ENCODE data around the gene MRPL41. TPM values are rescaled to one million over a fixed set of nuclear protein-coding genes. Genes with fewer than 3 reads are reported as not detected.
A peak's percentile ranks its signal among the peaks of the same experiment; 100 is the strongest.

MRPL41 gene
- total and polyA plus RNA-seq, 2 of the 13 experiments (the other 11 are each of a cell fraction or from before 2014, with no cell fraction given): 20.9 to 54.0 TPM

GRCh38 chr9:137534256-137535119 lies 17.2 kb upstream of the MRPL41 start (continued):
- TF ChIP-seq ZNF646 (CRISPR knock-in tag; IDR thresholded peaks at IDR 0.05): no peak

GRCh38 chr9:137535120-137535428 lies 16.6 kb upstream of the MRPL41 start:
- BruUV-seq (replicated peaks): no TSS peak
- H3K4me2 ChIP-seq (ENCODE audit: low read depth, low read length): peak overlapping the region; percentile 72
- peak; percentile 75; the same call in 1 of the 2 replicates for TF ChIP-seq TFAP4 (IDR thresholded peaks at IDR 0.05; ENCODE audit: borderline replicate concordance, low read depth)
- 0 out of 2 replicates have a peak, but pooled peaks have one; percentile 9 for TF ChIP-seq DMAP1 (CRISPR knock-in tag; IDR thresholded peaks at IDR 0.05)
- no peak for TF ChIP-seq USF2 (IDR thresholded peaks at IDR 0.05; ENCODE audit: low read depth, low read length)
- TF ChIP-seq USF2 (CRISPR knock-in tag; IDR thresholded peaks at IDR 0.05; ENCODE audit: borderline replicate concordance): peak; percentile 60; the same call in 1 of the 2 replicates
- no peak for TF ChIP-seq PPARG (CRISPR knock-in tag; conservative IDR thresholded peaks at IDR 0.05)
- peak; percentile 5; the same call in 1 of the 2 replicates for TF ChIP-seq ARID5B (CRISPR knock-in tag; IDR thresholded peaks at IDR 0.05)
- no peak for TF ChIP-seq ZNF577 (CRISPR knock-in tag; IDR thresholded peaks at IDR 0.05; ENCODE audit: borderline replicate concordance, low read depth)

More at GRCh38 chr9:137535120-137535428, 16.6 kb upstream of the MRPL41 start:
- FAIRE-seq (no peak), ATAC-seq (no peak), DNase-seq (ENCODE audit: low spot score) (no peak)
- in situ Hi-C loops (cut with HindIII; ENCODE audit: extremely low pct_ligation_motif_present, low pct_unique_long_range_greater_than_20kb): no loop called here
- POLR2A ChIA-PET: interaction anchor here (0.6 to 0.7 kb wide), 2 partner anchors 17 to 43 kb away, joined by 3 to 4 read pairs; partner anchors contain the start of gene MRPL41
- Histone ChIP-seq H3K79me2 (ENCODE audit: insufficient read depth, low read length) (no peaks in the 10 kb centered on the region), H3K27ac (ENCODE audit: extremely low read length, insufficient read depth, low read length) (peak overlapping the region; percentile 37), H2AFZ (ENCODE audit: low read length) (no peak overlapping the region), H3K9ac (ENCODE audit: insufficient read depth, low read depth, low read length) (no peak overlapping the region), H3K9me3 (ENCODE audit: low read length) (no peaks in the 10 kb centered on the region), H3K4me1 (ENCODE audit: insufficient read depth, low read length) (peaks cover 13% of the 10 kb centered on the region), H3K36me3 (replicated peaks in 1 of 2; ENCODE audit: control insufficient read depth in 1 of 2, insufficient read depth in 2 of 2, low read length in 2 of 2) (no peaks in the 10 kb centered on the region), H3K27me3 (ENCODE audit: control insufficient read depth in 1 of 2, insufficient read depth in 2 of 2, low read length in 2 of 2) (no peaks in the 10 kb centered on the region), H4K20me1 (ENCODE audit: insufficient read depth, low read length) (no peaks in the 10 kb centered on the region), H3K4me3 (replicated peaks in 1 of 3; ENCODE audit: insufficient read depth in 1 of 3, low read depth in 2 of 3, low read length in 3 of 3) (no peak overlapping the region)
- intact Hi-C loops (cut with micrococcal nuclease; ENCODE audit: unreplicated experiment): no loop called here
- CTCF ChIA-PET (ENCODE audit: low intra/inter-chr PET ratio, low total read pairs): no interaction called here

Data from HepG2 (cell line).